Left lobe of liver (tissue), 2 donors: ENCODE measurements around the gene NFE2L2. TPM values are rescaled to one million over a fixed set of nuclear protein-coding genes. Genes with fewer than 3 reads are reported as not detected.
"Not testable (repeated sequence)": the region's sequence is repeated elsewhere in the genome, so short reads cannot be mapped to it uniquely, and the experiment has no call there.

ENCODE experiments used
- ATAC-seq: fragments of 200-7000 bp; cut with Tn5 transposase; one replicate; pipeline ENCODE4 v1.9.1; 2020; ENCODE audit warnings: mild to moderate bottlenecking, moderate library complexity
- DNase-seq: peaks from one replicate; pipeline ENCODE4 v3.0.0-alpha.2; 2020; ENCODE audit warnings: low spot score
- total RNA-seq: library from RNA; stranded (reverse); gene quantifications from one replicate; pipeline ENCODE4 v1.2.1, GENCODE V29; 2021
- donor health status: DM: no; HTN: no; CAD: no; lungs with moderate emphysema.
- donor health status: DM: no; HTN: yes; CAD: no.

Gene NFE2L2
- total RNA-seq, 1 donor from 2014 or later, result 29.2 TPM

- DNase-seq, result no peak
- no peak for ATAC-seq
Measured at GRCh38 chr2:177281400-177282180, 17.1 kb upstream of the NFE2L2 start.

- no peak for ATAC-seq
- no peak for DNase-seq
Measured at GRCh38 chr2:177279847-177280246, 15.3 kb upstream of the NFE2L2 start.

GRCh38 chr2:177275743-177276055 lies 11.2 kb upstream of the NFE2L2 start:
- DNase-seq (no peak), ATAC-seq (no peak)

- ATAC-seq (peak; percentile 57), DNase-seq (no peak)
Measured at GRCh38 chr2:177275040-177275742, 10.7 kb upstream of the NFE2L2 start.

GRCh38 chr2:177273408-177273807 lies 8.9 kb upstream of the NFE2L2 start:
- DNase-seq, result peak; percentile 65
- peak; percentile 91 for ATAC-seq

GRCh38 chr2:177272765-177273164 lies 8.2 kb upstream of the NFE2L2 start:
- no peak for DNase-seq
- ATAC-seq, result no peak

GRCh38 chr2:177271981-177272666 lies 7.6 kb upstream of the NFE2L2 start:
- no peak for DNase-seq
- no peak for ATAC-seq

- no peak for DNase-seq
- ATAC-seq, result no peak
Measured at GRCh38 chr2:177270531-177270930, 6.0 kb upstream of the NFE2L2 start.

GRCh38 chr2:177268901-177269300 lies 4.4 kb upstream of the NFE2L2 start:
- DNase-seq (no peak), ATAC-seq (no peak)

- ATAC-seq (no peak), DNase-seq (no peak)
Measured at GRCh38 chr2:177268187-177268871, 3.8 kb upstream of the NFE2L2 start.

- not testable (repeated sequence) for DNase-seq, ATAC-seq
Measured at GRCh38 chr2:177266955-177267354, 2.4 kb upstream of the NFE2L2 start.

- ATAC-seq (no peak), DNase-seq (no peak)
Measured at GRCh38 chr2:177265824-177266817, 1.6 kb upstream of the NFE2L2 start.

GRCh38 chr2:177264209-177264692 lies 276 bp downstream of the NFE2L2 start:
- DNase-seq (no peak), ATAC-seq (peak; percentile 23)

GRCh38 chr2:177263451-177264208 lies 897 bp downstream of the NFE2L2 start:
- DNase-seq (peak; percentile 99), ATAC-seq (peak; percentile 77)

GRCh38 chr2:177262958-177263450 lies 1.5 kb downstream of the NFE2L2 start:
- no peak for DNase-seq
- ATAC-seq, result no peak

- DNase-seq (no peak), ATAC-seq (no peak)
Measured at GRCh38 chr2:177262092-177262491, 2.4 kb downstream of the NFE2L2 start.

GRCh38 chr2:177261116-177262060 lies 3.1 kb downstream of the NFE2L2 start:
- DNase-seq (no peak), ATAC-seq (no peak)

GRCh38 chr2:177260379-177260778 lies 4.1 kb downstream of the NFE2L2 start:
- ATAC-seq, result no peak

More at GRCh38 chr2:177260379-177260778, 4.1 kb downstream of the NFE2L2 start:
- no peak for DNase-seq
